HepG2 (cell line): ENCODE measurements around the gene NELFCD.

ENCODE experiments used
- CTCF ChIP-seq: sonication (generic); formaldehyde crosslinking; IDR thresholded peaks from 2 replicates; pipeline ENCODE4 v1.5.0; 2020; ENCODE audit warnings: mild to moderate bottlenecking, missing genetic modification reagents, moderate library complexity
- GABPA ChIP-seq, 2 experiments: IDR thresholded peaks; 2 replicates each; pipeline ENCODE4 v1.6.1; 2011 to 2016; ENCODE audit warnings: low read depth in 2 of 2, low read length in 1 of 2, missing biosample characterization in 1 of 2, missing genetic modification characterization in 1 of 2
- KAT2B ChIP-seq: fragments of 150-350 bp; IDR thresholded peaks from 2 replicates; pipeline ENCODE4 v1.6.1; 2014; ENCODE audit warnings: low read depth, low read length, borderline replicate concordance
- NR3C1 ChIP-seq: sonication (generic); formaldehyde crosslinking; IDR thresholded peaks from 2 replicates; pipeline ENCODE4 v1.4.0; 2020; ENCODE audit warnings: missing genetic modification reagents
- POLR2AphosphoS5 ChIP-seq: IDR thresholded peaks from 2 replicates; pipeline ENCODE4 v1.6.1; 2012; ENCODE audit warnings: low read depth, low read length
- TAF1 ChIP-seq: sonication (generic); formaldehyde crosslinking; IDR thresholded peaks from 2 replicates; pipeline ENCODE4 v1.4.0; 2020; ENCODE audit warnings: missing genetic modification reagents
- THYN1 ChIP-seq: sonication (generic); formaldehyde crosslinking; IDR thresholded peaks from 2 replicates; pipeline ENCODE4 v1.8.1; 2023; ENCODE audit warnings: low read depth, mild to moderate bottlenecking, moderate library complexity, missing genetic modification reagents, borderline replicate concordance
- ZNF335 ChIP-seq: sonication (generic); formaldehyde crosslinking; IDR thresholded peaks from 2 replicates; pipeline ENCODE4 v1.4.0; 2020; ENCODE audit warnings: missing genetic modification reagents

GRCh38 chr20:58963060-58963584 lies 17.9 kb upstream of the NELFCD start:
- no peak for TF ChIP-seq THYN1 (CRISPR knock-in tag)
- no peak for TF ChIP-seq GABPA (IDR thresholded peaks at IDR 0.05; ENCODE audit: low read depth, low read length)
- no peak for TF ChIP-seq GABPA (CRISPR knock-in tag; IDR thresholded peaks at IDR 0.05; ENCODE audit: low read depth)
- TF ChIP-seq CTCF (CRISPR knock-in tag): no peak
- no peak for TF ChIP-seq POLR2AphosphoS5
- TF ChIP-seq NR3C1 (CRISPR knock-in tag): no peak
- TF ChIP-seq KAT2B: no peak
- TF ChIP-seq ZNF335: no peak
- no peak for TF ChIP-seq TAF1 (CRISPR knock-in tag)
